ENCODE results near the gene MCEMP1. TPM values are rescaled to one million over a fixed set of nuclear protein-coding genes. Genes with fewer than 3 reads are reported as not detected.
A peak's percentile ranks its signal among the peaks of the same experiment; 100 is the strongest.

The MCEMP1 gene
- total and polyA plus RNA-seq, 7 experiments from 2014 or later = 1.2 to 12.3 TPM; not detected in 5

GRCh38 chr19:7672522-7672921, 4.4 kb upstream of the MCEMP1 start:
- Mint-ChIP-seq H3K4me3 (no peak overlapping the region), H3K9me3 (no peaks in the 10 kb centered on the region), H3K4me1 (peaks cover 24 to 37% (median 31%) of the 10 kb centered on the region in 7 donors), H3K36me3 (no peaks in the 10 kb centered on the region), H3K27ac (no peak overlapping the region), H3K27me3 (peaks cover 18 to 51% (median 31%) of the 10 kb centered on the region in 5 donors)
- H3K36me3 ChIP-seq (ENCODE audit: control insufficient read depth in 2 of 3, insufficient read depth in 3 of 3, low read length in 3 of 3) = no peaks in the 10 kb centered on the region
- H3K27ac ChIP-seq (ENCODE audit: low read depth, low read length) = no peak overlapping the region
- peaks cover 4 to 9% of the 10 kb centered on the region in 2 donors for H3K4me1 ChIP-seq (ENCODE audit: control insufficient read depth in 2 of 2, insufficient read depth in 2 of 2, low read length in 2 of 2)
- DNase-seq (no peak), ATAC-seq (no peak)
- ChIA-PET POLR2A (no interaction called here), CTCF (interaction anchor here (0.6 kb wide), 1 partner anchor 14 kb away, joined by 5 read pairs; no protein-coding TSS in a partner anchor)
- no peak overlapping the region for H3K4me3 ChIP-seq (ENCODE audit: low read length)
- H3K9me3 ChIP-seq (ENCODE audit: control insufficient read depth in 2 of 3, low read length in 3 of 3) = no peaks in the 10 kb centered on the region
- H3K27me3 ChIP-seq (ENCODE audit: control insufficient read depth in 2 of 2, insufficient read depth in 2 of 2, low read length in 2 of 2) = peaks cover 0 to 6% of the 10 kb centered on the region in 2 donors
- intact Hi-C loops (cut with micrococcal nuclease) = no loop called here

GRCh38 chr19:7674010-7675005, 2.6 kb upstream of the MCEMP1 start:
- ChIA-PET POLR2A (no interaction called here), CTCF (interaction anchor here (0.9 kb wide), 1 partner anchor 19 kb away, joined by 4 read pairs; no protein-coding TSS in a partner anchor)
- no peaks in the 10 kb centered on the region for H3K36me3 Mint-ChIP-seq
- no peak overlapping the region for H3K27ac ChIP-seq (ENCODE audit: low read depth, low read length)
- H3K27ac Mint-ChIP-seq = peak overlapping the region in 1 of 9 donors; percentile 12
- peaks cover 28 to 47% (median 36%) of the 10 kb centered on the region in 7 donors for H3K4me1 Mint-ChIP-seq
- peaks cover 0 to under 1% (median 0%) of the 10 kb centered on the region in 11 donors for H3K9me3 Mint-ChIP-seq
- peaks cover 8 to 14% of the 10 kb centered on the region in 2 donors for H3K4me1 ChIP-seq (ENCODE audit: control insufficient read depth in 2 of 2, insufficient read depth in 2 of 2, low read length in 2 of 2)
- no peaks in the 10 kb centered on the region for H3K36me3 ChIP-seq (ENCODE audit: control insufficient read depth in 2 of 3, insufficient read depth in 3 of 3, low read length in 3 of 3)
- H3K27me3 ChIP-seq (ENCODE audit: control insufficient read depth in 2 of 2, insufficient read depth in 2 of 2, low read length in 2 of 2) = peaks cover 0 to 6% of the 10 kb centered on the region in 2 donors
- intact Hi-C loops (cut with micrococcal nuclease) = no loop called here
- ATAC-seq (peak; percentile 77), DNase-seq (no peak)
- H3K4me3 Mint-ChIP-seq = no peak overlapping the region
- H3K9me3 ChIP-seq (ENCODE audit: control insufficient read depth in 2 of 3, low read length in 3 of 3) = no peaks in the 10 kb centered on the region
- peaks cover 18 to 56% (median 29%) of the 10 kb centered on the region in 5 donors for H3K27me3 Mint-ChIP-seq
- H3K4me3 ChIP-seq (ENCODE audit: low read length) = no peak overlapping the region

GRCh38 chr19:7676376-7676775, 514 bp upstream of the MCEMP1 start:
- peaks cover 28 to 50% (median 43%) of the 10 kb centered on the region in 7 donors for H3K4me1 Mint-ChIP-seq
- no peaks in the 10 kb centered on the region for H3K36me3 Mint-ChIP-seq
- ATAC-seq (no peak), DNase-seq (no peak)
- Histone ChIP-seq H3K36me3 (ENCODE audit: control insufficient read depth in 2 of 3, insufficient read depth in 3 of 3, low read length in 3 of 3) (peaks cover 0 to 6% (median 0%) of the 10 kb centered on the region in 3 experiments), H3K9me3 (ENCODE audit: control insufficient read depth in 2 of 3, low read length in 3 of 3) (no peaks in the 10 kb centered on the region), H3K4me3 (ENCODE audit: low read length) (no peak overlapping the region), H3K27ac (ENCODE audit: low read depth, low read length) (no peak overlapping the region), H3K4me1 (ENCODE audit: control insufficient read depth in 2 of 2, insufficient read depth in 2 of 2, low read length in 2 of 2) (peaks cover 19 to 26% of the 10 kb centered on the region in 2 donors), H3K27me3 (ENCODE audit: control insufficient read depth in 2 of 2, insufficient read depth in 2 of 2, low read length in 2 of 2) (peaks cover 0 to 6% of the 10 kb centered on the region in 2 donors)
- H3K9me3 Mint-ChIP-seq = peaks cover 0 to 2% (median 0%) of the 10 kb centered on the region in 11 donors
- ChIA-PET CTCF (interaction anchor here (0.6 to 1.9 kb wide), 3 partner anchors 107 to 124 kb away, joined by 3 to 6 read pairs (median 5); no protein-coding TSS in a partner anchor), POLR2A (interaction anchor here (1.2 to 1.9 kb wide), 2 partner anchors 30 to 124 kb away, joined by 3 to 6 read pairs; no protein-coding TSS in a partner anchor)
- peaks cover 10 to 42% (median 17%) of the 10 kb centered on the region in 5 donors for H3K27me3 Mint-ChIP-seq
- no peak overlapping the region for H3K27ac Mint-ChIP-seq
- intact Hi-C loops (cut with micrococcal nuclease) = no loop called here
- H3K4me3 Mint-ChIP-seq = peak overlapping the region in 9 of 10 donors; percentile 26 to 76 (median 48)

- ChIA-PET CTCF (interaction anchor here (1.2 to 1.8 kb wide), 3 partner anchors 26 to 122 kb away, joined by 3 to 15 read pairs (median 5); no protein-coding TSS in a partner anchor), POLR2A (interaction anchor here (1.4 to 1.9 kb wide), 2 partner anchors 13 to 123 kb away, joined by 3 to 6 read pairs; no protein-coding TSS in a partner anchor)
- H3K4me1 Mint-ChIP-seq = peaks cover 31 to 60% (median 49%) of the 10 kb centered on the region in 7 donors
Observed at GRCh38 chr19:7677669-7678311, 900 bp downstream of the MCEMP1 start.

GRCh38 chr19:7678971-7679751, 2.3 kb downstream of the MCEMP1 start:
- Mint-ChIP-seq H3K4me1 (peaks cover 28 to 61% (median 49%) of the 10 kb centered on the region in 7 donors), H3K4me3 (peak overlapping the region; percentile 71 to 95 (median 82)), H3K36me3 (peaks cover 0 to 9% (median 0%) of the 10 kb centered on the region in 5 donors), H3K9me3 (peaks cover 0 to 2% (median 0%) of the 10 kb centered on the region in 11 donors), H3K27me3 (peaks cover 6 to 25% (median 11%) of the 10 kb centered on the region in 5 donors), H3K27ac (peak overlapping the region; percentile 37 to 91 (median 76))
- no peaks in the 10 kb centered on the region for H3K9me3 ChIP-seq (ENCODE audit: control insufficient read depth in 2 of 3, low read length in 3 of 3)
- ATAC-seq = peak; percentile 75
- peaks cover 26 to 32% of the 10 kb centered on the region in 2 donors for H3K4me1 ChIP-seq (ENCODE audit: control insufficient read depth in 2 of 2, insufficient read depth in 2 of 2, low read length in 2 of 2)
- H3K27me3 ChIP-seq (ENCODE audit: control insufficient read depth in 2 of 2, insufficient read depth in 2 of 2, low read length in 2 of 2) = peaks cover 0 to 6% of the 10 kb centered on the region in 2 donors
- H3K27ac ChIP-seq (ENCODE audit: low read depth, low read length) = no peak overlapping the region
- no peak overlapping the region for H3K4me3 ChIP-seq (ENCODE audit: low read length)
- POLR2A ChIA-PET = no interaction called here
- peak; percentile 46 to 86 (median 76) for DNase-seq
- CTCF ChIA-PET = interaction anchor here (0.5 to 1.8 kb wide), 6 partner anchors 12 to 350 kb away, joined by 3 to 15 read pairs (median 4); no protein-coding TSS in a partner anchor
- peaks cover 0 to 24% (median 0%) of the 10 kb centered on the region in 3 experiments for H3K36me3 ChIP-seq (ENCODE audit: control insufficient read depth in 2 of 3, insufficient read depth in 3 of 3, low read length in 3 of 3)
- intact Hi-C loops (cut with micrococcal nuclease) = loop anchor here in 1 of 2 donors (1.0 kb wide), 5 partner anchors 27 to 264 kb away; partner anchors contain the start of gene TIMM44

More at GRCh38 chr19:7677669-7678311, 900 bp downstream of the MCEMP1 start:
- peak overlapping the region in 1 of 9 donors; percentile 85 for H3K27ac Mint-ChIP-seq
- H3K27me3 ChIP-seq (ENCODE audit: control insufficient read depth in 2 of 2, insufficient read depth in 2 of 2, low read length in 2 of 2) = peaks cover 0 to 6% of the 10 kb centered on the region in 2 donors
- no peaks in the 10 kb centered on the region for H3K9me3 ChIP-seq (ENCODE audit: control insufficient read depth in 2 of 3, low read length in 3 of 3)
- ATAC-seq (no peak), DNase-seq (no peak)
- peaks cover 0 to 11% (median 0%) of the 10 kb centered on the region in 3 experiments for H3K36me3 ChIP-seq (ENCODE audit: control insufficient read depth in 2 of 3, insufficient read depth in 3 of 3, low read length in 3 of 3)
- H3K36me3 Mint-ChIP-seq = peaks cover 0 to 6% (median 0%) of the 10 kb centered on the region in 5 donors
- H3K27me3 Mint-ChIP-seq = peaks cover 6 to 35% (median 13%) of the 10 kb centered on the region in 5 donors
- H3K4me3 Mint-ChIP-seq = peak overlapping the region in 4 of 10 donors; percentile 18 to 46 (median 30)
- intact Hi-C loops (cut with micrococcal nuclease) = no loop called here
- H3K27ac ChIP-seq (ENCODE audit: low read depth, low read length) = no peak overlapping the region
- peaks cover 26 to 32% of the 10 kb centered on the region in 2 donors for H3K4me1 ChIP-seq (ENCODE audit: control insufficient read depth in 2 of 2, insufficient read depth in 2 of 2, low read length in 2 of 2)
- no peak overlapping the region for H3K4me3 ChIP-seq (ENCODE audit: low read length)
- H3K9me3 Mint-ChIP-seq = peaks cover 0 to 2% (median 0%) of the 10 kb centered on the region in 11 donors
